Brain pericyte (primary cell): ENCODE measurements around the gene METTL26.
"Not testable (repeated sequence)": the region's sequence is repeated elsewhere in the genome, so short reads cannot be mapped to it uniquely, and the experiment has no call there.

Source experiments
- DNase-seq: peaks from one replicate; pipeline ENCODE4 v3.0.0-alpha.2; 2012; ENCODE audit warnings: low read depth, low spot score

The METTL26 gene

DNA sequence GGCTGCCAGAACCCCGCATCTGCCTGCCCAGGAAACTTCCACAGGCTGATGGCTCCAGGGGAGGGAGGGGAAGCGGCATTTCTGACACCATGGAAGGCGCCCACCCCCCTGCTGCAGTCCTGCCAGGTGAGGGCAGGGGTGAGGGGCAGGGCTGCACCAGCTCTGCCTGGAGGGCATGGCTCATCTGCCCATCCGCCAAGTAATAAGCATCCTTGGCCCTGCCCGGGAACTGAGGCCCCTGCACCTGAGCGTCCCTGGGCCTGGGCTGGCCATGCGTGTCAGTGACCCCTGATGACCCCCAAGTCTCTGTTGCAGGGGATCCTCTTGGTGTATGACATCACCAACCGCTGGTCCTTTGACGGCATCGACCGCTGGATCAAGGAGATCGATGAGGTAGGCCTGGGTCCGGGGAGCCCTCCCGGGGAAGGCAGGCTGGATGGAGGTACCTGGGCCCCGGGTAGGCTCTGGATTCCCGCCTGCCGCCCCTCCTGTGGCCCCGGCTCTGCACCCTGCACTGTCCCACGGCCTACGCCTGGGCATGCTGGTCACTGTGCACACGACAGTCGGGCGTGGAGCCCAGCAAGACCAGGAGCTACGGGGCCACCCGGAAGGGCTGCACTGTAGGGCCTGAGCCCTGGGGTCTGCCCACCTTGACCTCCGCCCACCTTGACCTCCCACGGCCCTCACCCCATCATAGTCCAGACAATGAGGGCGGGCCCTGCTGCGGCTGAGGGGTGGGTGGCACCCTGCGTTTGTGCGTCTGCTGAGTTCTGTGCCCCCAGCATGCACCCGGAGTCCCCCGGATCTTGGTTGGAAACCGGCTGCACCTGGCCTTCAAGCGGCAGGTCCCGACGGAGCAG is 10.8 kb downstream of the METTL26 start:
- DNase-seq = no peak

DNA sequence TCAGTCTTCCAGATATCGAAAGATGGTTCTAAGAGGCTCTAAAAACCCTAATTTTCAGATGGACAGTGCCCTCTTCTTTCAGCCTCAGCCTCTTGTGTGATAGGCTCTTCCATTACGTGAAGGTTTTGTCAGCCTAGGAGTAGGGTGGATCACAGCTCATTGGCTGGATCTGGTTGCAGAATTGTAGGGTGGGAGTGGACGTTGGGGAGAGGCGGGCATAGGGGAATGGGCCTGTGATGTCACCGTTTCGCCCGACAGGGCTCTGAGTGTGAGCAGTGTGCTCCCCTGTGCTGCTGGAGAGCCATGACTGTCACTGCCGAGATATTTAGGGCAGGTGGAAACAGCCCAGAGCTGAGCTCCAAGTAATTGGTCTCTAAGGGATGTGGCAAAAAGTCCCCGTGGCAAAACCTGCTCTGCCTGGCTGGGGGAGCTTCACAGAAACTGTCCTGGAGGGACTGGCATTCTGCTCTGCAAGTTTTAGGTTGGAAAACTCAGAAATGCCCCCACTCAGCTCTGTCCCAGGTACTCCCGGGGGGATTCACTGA is 11.5 kb downstream of the METTL26 start:
- DNase-seq = no peak

DNA sequence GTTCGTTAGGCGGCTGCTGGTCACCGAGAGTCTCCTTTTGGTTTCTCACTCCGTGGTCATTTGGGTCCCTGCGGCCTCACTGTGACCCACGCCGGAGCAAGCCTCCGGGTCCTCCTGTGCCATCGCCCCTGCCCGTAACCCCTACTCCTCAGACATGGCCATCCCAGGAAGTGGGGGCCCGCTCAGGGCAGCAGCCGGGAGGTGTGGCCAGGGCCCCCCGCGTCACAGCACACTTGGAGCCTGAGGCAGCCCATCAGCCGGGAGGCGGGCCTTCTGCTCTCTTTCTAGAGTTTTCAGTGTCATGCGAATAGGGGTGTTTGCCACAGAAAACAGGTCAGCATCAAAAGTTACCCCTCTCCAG is 13.2 kb downstream of the METTL26 start:
- DNase-seq = no peak

DNA sequence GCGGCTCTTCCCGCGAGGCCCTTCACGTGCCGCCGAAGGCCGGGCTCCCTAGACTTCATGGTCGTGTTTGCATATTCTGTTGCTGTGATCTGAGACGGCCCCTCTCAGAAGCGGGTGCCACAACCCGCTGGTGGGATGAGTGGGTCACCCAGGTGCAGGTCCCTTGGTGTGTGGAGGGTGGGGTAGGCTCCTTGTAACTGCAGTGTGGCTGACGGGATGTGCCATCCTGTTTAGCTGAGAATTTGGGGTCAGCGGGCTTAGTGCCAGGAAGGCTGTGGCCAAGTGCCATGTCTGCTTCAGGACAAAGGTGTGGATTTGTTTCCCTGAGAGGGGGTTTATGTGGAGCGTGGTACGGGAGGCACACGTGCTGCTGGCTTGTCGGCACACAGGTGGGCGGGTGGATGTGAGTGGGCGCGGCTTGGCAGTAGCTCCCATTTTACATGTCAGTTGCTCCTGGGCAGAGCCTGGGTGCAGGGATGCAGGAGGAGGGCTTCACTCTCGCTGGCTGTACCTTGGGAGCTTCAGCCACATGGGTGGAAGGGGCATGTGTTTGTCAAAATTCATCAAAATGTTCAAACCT is 14.5 kb downstream of the METTL26 start:
- DNase-seq = no peak

DNA sequence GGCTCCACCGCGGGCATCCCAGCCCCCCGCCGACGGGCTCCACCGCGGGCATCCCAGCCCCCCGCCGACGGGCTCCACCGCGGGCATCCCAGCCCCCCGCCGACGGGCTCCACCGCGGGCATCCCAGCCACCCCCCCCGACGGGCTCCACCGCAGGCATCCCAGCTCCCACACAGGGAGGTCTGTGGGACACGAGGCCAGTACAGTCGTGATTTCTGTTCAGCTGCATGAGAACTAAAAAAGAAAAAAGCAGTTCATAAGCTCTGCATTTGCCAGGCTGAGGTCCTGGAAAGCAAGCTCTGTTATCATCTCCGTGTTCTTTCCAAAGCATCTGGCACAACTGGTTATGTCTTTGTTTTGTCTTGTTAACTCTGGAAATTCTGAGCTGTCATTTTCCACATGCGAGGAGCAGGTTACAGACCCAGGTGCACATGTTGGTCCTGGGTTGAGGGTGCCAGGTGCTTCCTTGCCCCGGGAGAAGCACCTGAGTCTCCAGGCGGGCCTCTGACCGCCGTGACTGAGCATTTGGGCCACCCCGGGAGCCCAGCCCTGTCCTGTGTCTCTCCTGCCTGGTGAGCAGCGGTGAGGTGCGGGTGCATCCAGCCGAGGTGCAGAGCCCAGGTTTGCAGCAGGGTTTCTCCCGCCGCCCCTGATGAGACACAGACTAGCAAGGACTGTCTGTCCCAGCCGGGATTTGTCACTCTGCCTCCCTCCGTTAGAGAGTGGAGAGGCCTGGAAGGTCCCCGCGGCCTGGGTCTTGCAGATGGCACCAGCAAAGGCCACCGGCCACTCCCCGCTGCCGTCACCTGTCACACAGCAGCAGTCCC is 15.2 kb downstream of the METTL26 start:
- no peak for DNase-seq

DNA sequence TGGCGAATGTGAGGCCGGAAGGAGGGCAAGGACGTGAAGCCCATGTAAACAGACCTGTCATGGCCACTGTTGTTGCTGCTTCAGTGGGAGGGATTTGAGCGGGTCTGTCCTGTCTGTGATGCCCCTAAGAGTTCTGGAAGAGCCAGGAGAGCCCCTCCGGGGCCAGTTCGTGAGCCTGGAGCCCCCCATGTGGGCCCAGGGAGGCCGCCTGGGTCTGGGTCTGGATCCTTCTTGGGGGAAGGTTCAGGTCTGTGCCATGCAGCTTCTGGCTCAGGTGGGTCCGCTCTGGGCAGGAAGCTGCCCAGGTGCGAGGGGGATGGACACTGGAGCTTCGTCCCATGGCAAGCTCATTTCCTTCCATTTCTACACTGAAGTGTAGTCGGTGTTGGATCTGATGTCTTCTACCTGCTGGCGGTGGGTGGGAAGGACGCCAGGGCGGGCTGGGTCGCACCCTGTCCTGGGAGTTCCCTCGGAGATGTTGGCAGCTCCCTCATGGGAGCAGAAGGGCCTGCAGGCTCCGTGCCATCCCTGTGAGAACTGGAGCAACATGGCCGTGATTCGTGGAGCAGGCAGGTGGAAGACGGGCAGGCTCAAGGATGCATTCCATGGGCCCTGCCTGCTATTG is 16.5 kb downstream of the METTL26 start:
- DNase-seq = no peak

DNA sequence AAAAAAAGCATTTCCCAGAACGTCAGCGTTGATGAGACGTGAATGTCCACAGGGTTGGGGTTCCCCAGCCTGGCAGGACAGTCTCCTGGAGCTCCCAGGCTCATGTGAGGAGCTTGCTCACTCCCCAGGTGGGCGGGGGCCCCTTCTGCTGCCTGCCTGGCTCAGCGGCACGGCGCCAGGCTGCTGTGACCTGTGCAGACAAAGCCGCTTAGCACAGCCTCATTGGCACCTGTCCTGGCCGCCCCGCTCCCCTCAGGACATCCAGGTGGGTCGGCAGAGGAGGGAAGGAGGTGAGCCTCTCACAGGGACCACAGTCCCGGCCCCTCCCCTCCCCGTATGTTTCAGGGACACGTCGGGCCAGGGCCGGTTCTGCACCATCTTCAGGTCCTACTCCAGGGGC is 18.2 kb downstream of the METTL26 start:
- DNase-seq = no peak

DNA sequence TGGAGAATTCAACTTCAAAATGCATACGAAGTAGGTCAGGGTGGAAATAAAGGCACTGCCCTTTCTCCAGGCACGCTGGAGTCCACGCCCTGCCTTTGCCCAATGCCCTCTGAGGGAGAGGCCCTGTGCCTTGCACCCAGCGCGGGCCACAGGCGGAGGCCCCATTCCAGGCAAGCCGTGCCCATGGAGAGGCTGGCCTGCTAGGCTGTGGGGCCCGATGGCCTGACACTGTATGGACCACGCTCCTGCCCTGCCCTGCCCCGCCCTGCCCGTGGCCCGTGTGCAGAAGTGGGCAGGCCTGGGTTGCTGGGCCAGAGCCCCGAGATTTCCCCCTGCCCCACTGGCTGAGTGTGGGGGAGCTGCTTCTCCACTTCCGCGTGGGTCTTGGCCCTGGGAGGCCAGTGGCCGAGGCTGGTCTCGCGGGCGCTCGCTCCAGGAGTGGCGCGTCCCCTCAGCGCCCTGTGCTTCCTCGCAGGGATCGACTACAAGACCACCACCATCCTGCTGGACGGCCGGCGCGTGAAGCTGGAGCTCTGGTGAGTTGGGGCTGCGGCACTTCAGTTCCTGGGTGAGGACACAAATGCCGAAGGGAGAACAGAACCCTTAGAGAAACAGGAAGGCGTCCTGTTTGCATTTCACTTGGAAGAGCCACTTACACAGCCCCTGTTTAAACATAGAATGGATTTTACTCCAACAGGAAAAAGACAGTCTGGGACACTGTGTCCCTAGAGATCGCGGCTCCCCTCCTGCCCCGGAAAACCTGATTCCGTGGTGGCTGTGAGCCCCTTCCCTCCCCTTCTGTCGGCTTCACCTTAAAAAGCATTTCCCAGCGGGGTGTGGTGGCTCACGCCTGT is 19.1 kb downstream of the METTL26 start:
- DNase-seq = no peak

DNA sequence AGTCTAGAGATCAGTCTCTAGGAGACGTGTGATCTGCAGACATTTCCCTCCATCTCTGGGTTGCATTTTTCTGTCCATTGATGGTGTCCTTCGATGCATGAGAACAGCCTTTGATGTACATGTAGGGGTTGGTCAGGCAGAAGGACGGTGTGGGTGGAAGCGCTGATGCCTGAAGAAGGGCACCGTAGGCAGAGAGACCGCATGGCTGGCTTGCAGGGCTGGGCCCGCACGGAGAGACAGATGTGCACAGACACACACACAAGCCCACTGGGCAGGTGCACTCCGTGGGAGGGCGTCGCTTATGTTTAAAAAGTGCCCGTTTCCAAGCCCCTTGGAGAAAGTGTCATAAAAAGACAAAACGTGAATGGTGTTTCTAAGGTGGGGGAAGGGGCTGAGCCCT is 21.0 kb downstream of the METTL26 start:
- no peak for DNase-seq

DNA sequence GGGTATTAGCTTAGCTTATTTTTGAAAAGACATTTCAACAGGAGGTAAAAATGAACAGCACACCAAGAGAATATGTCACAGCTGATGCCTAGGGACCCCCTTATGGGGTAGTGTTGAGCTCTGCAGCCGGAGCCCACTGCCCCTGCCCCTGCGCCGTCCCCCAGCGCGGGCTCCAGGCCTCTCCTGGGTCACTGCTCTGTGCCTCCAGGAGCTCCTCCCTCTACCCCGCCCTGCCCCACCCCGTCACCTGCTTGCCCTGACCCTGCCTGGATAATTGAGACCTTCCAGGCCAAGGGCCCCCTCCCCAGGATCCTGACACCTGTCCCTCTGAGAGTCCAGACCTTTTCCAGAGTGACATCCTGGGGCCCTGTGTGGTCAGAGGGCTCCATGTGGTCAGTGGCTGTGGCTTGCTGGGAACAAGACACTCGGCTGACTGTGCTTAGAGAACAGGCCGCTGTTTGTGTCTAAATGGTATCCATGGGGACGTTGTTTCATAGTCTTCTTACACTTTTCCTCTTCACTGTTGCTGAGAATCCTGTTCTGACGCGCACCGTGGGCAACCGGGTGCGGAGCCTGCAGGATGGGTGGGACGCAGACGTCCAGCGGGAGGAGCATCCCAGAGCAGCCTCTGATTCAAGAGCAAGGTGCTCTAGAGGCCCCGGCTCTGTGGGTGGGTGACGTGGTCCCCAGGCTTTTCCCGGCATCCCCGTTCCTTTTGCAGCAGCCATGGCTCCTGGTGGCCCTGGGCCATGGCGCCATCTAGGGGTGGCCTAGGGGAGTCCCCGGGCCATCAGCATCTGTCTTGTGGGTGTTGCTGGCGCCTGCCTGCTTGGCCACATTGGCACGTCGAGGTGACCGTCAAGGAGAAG is 25.4 kb downstream of the METTL26 start:
- DNase-seq = no peak

DNA sequence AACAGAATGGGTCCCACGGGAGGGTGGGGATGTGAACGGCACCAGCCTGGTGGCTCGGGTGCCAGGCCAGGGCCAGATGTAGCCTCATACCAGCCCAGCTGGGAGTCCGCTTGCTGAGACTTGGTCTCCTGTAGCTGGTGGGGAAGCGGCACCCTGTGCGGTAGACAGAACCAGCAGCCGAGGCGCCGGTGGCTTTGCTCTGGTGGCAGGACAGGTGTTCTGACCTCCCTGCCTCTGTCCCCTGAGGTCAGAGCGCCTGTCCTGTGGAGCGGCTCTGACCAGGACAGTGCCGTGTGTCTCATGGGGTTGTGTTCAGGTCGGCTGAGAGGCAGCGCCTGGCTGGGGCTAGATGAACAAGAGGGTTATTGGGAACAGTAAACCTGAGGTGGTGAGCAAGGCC is 26.1 kb downstream of the METTL26 start:
- DNase-seq = no peak

DNA sequence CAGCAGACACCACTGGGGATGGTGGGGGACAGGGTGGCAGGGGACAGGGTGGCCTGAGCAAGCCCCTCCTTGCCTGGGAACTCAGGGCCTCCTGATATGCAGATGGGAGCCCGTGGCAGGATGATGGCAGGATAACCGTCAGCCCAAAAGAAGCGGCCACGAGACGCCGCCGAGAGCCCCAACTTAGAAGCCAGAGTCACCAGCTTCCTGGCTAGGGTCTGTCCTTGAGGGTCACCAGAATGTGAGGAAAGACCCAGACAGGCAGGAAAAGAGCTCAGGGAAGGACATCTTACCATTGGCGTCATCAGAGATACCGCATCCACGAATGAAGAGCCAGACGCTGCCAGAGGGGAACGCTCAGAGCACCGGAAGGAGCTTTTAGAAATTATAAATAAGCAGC is 26.8 kb downstream of the METTL26 start:
- no peak for DNase-seq

DNA sequence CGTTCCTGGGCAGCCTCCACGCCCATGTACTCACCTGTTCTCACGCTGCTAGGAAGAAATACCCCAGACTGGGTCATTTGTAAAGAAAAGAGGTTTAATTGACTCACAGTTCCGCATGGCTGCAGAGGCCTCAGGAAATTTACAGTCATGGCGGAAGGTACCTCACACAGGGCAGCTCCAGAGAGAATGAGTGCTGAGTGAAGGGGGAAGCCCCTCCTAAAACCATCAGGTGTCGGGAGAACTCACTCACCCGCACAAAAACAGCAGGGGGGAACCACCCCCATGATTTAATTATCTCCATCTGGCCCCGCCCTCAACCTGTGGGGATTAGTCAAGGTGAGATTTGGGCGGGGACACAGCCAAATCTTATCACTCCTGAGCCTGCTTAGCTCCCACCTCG is 28.1 kb downstream of the METTL26 start:
- no peak for DNase-seq

DNA sequence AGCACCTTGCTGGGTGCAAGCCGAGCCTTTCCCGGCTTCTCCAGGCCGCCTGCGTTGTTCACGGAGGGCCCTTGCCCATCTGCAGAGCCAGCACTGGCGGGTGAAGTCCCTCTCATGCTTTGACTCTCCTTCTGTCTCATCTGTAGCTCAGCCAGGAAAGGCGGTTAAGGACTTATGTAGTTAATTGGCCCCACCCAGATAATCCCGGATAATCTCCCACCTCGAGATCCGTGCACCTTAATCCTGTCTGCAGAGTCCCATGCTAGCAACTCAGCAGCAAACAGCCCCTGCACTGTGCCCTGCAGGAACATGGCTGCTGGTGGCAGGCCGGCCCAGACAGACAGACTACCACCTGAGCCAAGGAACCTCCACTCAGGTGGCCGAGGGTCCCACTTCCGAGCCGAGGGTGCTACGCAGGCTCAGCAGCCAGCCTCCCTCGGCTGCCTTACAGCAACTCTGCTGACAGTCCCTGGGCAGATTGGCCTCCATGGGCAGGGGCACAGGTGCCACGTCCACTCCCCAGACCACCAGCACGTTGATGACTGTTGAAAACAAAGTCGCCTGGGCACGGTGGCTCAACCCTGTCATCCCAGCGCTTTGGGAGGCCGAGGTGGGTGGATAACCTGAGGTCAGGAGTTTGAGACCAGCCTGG is 29.3 kb downstream of the METTL26 start:
- DNase-seq = no peak

DNA sequence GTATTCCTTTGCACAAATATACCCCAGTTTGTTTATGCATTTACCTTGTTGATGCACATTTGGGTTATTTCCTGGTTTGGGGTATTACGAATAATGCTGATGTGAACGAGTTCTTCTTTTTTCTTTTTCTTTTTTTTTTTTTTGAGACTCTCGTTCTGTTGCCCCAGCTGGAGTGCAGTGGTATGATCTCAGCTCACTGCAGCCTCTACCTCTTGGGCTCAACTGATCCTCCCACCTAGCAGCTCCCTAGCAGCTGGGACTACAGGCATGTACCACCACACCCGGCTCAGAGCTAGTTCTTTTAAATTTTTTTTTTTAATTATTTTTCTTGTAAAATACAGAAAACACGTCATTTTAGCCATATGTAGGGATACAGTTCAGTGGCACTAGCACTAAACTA is 32.2 kb downstream of the METTL26 start:
- DNase-seq = no peak

DNA sequence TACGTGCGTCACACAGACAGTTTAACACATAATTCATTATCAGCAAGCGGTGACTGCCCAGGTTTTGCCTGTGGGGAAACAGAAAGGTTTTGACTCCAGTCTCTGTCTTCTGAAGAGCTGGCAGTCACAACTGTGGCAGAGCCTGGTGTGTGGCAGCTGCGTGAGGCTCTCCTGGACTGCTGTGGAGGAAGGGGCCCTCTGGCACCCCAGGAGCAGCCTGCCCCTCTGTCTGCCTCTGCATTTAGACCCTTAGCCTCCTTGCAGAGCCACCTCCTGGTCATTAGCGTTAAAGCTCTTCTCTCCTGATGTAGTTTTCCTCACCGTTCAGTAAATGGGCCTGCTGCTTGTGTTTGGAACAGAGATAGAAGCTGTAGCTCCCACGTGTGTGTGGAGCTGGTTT is 35.3 kb downstream of the METTL26 start:
- DNase-seq = no peak

DNA sequence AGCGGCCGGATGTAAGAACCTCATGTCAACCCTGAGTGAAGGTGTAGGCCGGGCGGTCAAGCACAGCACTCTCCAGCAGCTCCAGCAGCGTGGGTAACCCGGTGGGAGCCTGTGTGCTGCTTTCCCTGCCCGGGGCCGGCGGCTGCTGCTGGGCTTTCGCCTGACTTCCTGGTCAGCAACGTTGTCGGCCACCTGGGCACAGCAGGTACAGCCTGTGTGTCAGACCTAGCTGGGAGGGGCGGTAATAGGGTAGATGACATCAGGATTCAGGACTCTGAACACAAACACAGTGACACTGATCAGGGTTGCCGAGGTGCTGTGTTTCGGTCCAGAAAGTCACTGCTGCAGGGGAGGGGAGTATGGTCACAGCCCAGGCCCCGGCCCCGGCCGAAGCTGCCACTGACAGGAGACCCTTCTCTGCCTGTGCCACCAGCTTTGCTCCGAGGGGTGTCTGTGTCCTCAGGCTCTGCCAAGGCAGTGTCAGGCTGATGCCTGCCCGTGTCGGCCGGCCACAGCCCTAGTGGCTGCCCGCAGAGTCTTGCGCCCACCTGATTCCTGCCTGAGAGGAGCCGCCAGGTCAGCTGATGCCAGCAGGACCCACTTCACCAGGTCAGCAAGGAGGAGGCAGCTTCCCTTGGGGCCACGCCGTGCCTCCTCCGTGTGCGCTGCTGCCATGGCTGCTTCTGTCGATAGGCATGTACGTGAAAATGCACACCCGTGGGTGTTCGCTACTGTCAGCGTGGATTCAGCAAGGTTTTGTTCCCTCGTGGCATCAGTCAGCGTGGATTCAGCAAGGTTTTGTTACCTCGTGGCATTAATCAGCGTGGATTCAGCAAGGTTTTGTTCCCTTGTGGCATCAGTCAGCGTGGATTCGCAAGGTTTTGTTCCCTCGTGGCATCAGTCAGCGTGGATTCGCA is 37.0 kb downstream of the METTL26 start:
- no peak for DNase-seq

DNA sequence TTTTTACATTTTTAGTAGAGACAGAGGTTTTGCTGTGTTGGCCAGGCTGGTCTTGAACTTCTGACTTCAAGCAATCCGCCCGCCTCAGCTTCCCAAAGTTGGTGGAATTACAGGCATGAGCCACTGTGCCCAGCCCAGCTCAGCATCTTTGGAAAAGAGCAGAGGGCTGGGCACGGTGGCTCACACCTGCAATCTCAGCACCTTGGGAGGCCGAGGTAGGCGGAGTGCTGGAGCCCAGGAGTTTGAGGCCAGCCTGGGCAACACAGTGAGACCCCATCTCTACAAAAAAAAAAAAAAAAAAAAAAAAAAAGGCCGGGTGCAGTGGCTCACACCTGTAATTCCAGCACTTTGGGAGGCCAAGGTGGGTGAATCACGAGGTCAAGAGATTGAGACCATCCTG is 38.5 kb downstream of the METTL26 start:
- DNase-seq = not testable (repeated sequence)

DNA sequence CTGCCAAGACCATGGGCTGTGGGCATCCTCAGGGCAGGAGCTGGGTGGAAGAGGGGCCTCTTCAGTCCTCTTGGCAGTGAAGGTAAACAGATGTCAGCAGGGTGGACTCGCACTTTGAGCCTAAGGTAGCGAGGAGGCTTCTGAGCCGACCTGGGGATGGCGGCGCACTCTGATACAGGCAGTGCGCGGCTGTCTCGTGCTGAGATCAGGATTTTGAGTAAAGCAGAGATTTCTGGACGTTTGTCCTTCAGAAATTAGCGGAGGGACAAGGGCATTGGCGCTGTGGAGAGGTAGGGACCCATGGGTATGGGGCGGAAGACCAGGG is 39.4 kb downstream of the METTL26 start:
- DNase-seq = no peak
